Measurements from ENCODE around the gene HS2ST1.

GRCh38 chr1:86887479-86888162 is 26.8 kb upstream of the HS2ST1 start:
- TF ChIP-seq CTCF (conservative IDR thresholded peaks at IDR 0.05): no peak
- no peak for TF ChIP-seq EZH2 (IDR thresholded peaks at IDR 0.05; ENCODE audit: low read depth)

Data from PC-9 (cell line).